ENCODE results near the gene TESPA1. TPM values are rescaled to one million over a fixed set of nuclear protein-coding genes. Genes with fewer than 3 reads are reported as not detected.

TESPA1 gene
- total RNA-seq, 1 donor from 2014 or later, result 181 TPM

- Mint-ChIP-seq H3K27ac (peak overlapping the region; percentile 99), H3K36me3 (ENCODE audit: low read depth) (peaks cover 58% of the 10 kb centered on the region), H3K9me3 (peaks cover 49% of the 10 kb centered on the region), H3K4me1 (ENCODE audit: low read depth) (peaks cover 42% of the 10 kb centered on the region), H3K4me3 (peak overlapping the region; percentile 62), H3K27me3 (ENCODE audit: insufficient read depth) (no peaks in the 10 kb centered on the region)
- intact Hi-C loops (cut with micrococcal nuclease), result loop anchor here (1.0 kb wide), 7 partner anchors 11 to 413 kb away; partner anchors contain the start of genes MUCL1 and TESPA1
- peak; percentile 41 for DNase-seq (ENCODE audit: low spot score)
Measured at GRCh38 chr12:54935235-54935951, 49.2 kb downstream of the TESPA1 start.

- Mint-ChIP-seq H3K4me3 (peak overlapping the region; percentile 42), H3K4me1 (ENCODE audit: low read depth) (peaks cover 42% of the 10 kb centered on the region), H3K36me3 (ENCODE audit: low read depth) (peaks cover 63% of the 10 kb centered on the region), H3K27me3 (ENCODE audit: insufficient read depth) (no peaks in the 10 kb centered on the region), H3K9me3 (peaks cover 58% of the 10 kb centered on the region), H3K27ac (peak overlapping the region; percentile 67)
- DNase-seq (ENCODE audit: low spot score), result no peak
- intact Hi-C loops (cut with micrococcal nuclease), result no loop called here
Measured at GRCh38 chr12:54934419-54934818, 50.1 kb downstream of the TESPA1 start.

- Mint-ChIP-seq H3K27me3 (ENCODE audit: insufficient read depth) (no peaks in the 10 kb centered on the region), H3K36me3 (ENCODE audit: low read depth) (peaks cover 64% of the 10 kb centered on the region), H3K4me3 (no peak overlapping the region), H3K27ac (peak overlapping the region; percentile 67), H3K4me1 (ENCODE audit: low read depth) (peaks cover 42% of the 10 kb centered on the region), H3K9me3 (peaks cover 59% of the 10 kb centered on the region)
- intact Hi-C loops (cut with micrococcal nuclease), result no loop called here
- DNase-seq (ENCODE audit: low spot score), result no peak
Measured at GRCh38 chr12:54933376-54933775, 51.2 kb downstream of the TESPA1 start.

GRCh38 chr12:54932691-54933090 is 51.9 kb downstream of the TESPA1 start:
- H3K36me3 Mint-ChIP-seq (ENCODE audit: low read depth), result peaks cover 57% of the 10 kb centered on the region

GRCh38 chr12:54932038-54932437 is 52.5 kb downstream of the TESPA1 start:
- Mint-ChIP-seq H3K27ac (no peak overlapping the region), H3K27me3 (ENCODE audit: insufficient read depth) (no peaks in the 10 kb centered on the region), H3K9me3 (peaks cover 54% of the 10 kb centered on the region), H3K36me3 (ENCODE audit: low read depth) (peaks cover 58% of the 10 kb centered on the region), H3K4me1 (ENCODE audit: low read depth) (peaks cover 40% of the 10 kb centered on the region), H3K4me3 (no peak overlapping the region)
- intact Hi-C loops (cut with micrococcal nuclease), result no loop called here
- DNase-seq (ENCODE audit: low spot score), result no peak

More at GRCh38 chr12:54932691-54933090, 51.9 kb downstream of the TESPA1 start:
- Mint-ChIP-seq H3K4me1 (ENCODE audit: low read depth) (peaks cover 42% of the 10 kb centered on the region), H3K27me3 (ENCODE audit: insufficient read depth) (no peaks in the 10 kb centered on the region), H3K4me3 (no peak overlapping the region), H3K9me3 (peaks cover 53% of the 10 kb centered on the region), H3K27ac (no peak overlapping the region)
- intact Hi-C loops (cut with micrococcal nuclease), result no loop called here
- DNase-seq (ENCODE audit: low spot score), result no peak

- Mint-ChIP-seq H3K4me1 (ENCODE audit: low read depth) (peaks cover 20% of the 10 kb centered on the region), H3K27me3 (ENCODE audit: insufficient read depth) (no peaks in the 10 kb centered on the region), H3K27ac (no peak overlapping the region), H3K36me3 (ENCODE audit: low read depth) (peaks cover 41% of the 10 kb centered on the region), H3K4me3 (no peak overlapping the region), H3K9me3 (peaks cover 37% of the 10 kb centered on the region)
- no peak for DNase-seq (ENCODE audit: low spot score)
- intact Hi-C loops (cut with micrococcal nuclease), result no loop called here
Measured at GRCh38 chr12:54929998-54930397, 54.6 kb downstream of the TESPA1 start.

GRCh38 chr12:54926246-54926645 is 58.3 kb downstream of the TESPA1 start:
- Mint-ChIP-seq H3K27me3 (ENCODE audit: insufficient read depth) (no peaks in the 10 kb centered on the region), H3K4me3 (no peak overlapping the region), H3K4me1 (ENCODE audit: low read depth) (no peaks in the 10 kb centered on the region), H3K36me3 (ENCODE audit: low read depth) (peaks cover 25% of the 10 kb centered on the region), H3K9me3 (peaks cover 25% of the 10 kb centered on the region), H3K27ac (no peak overlapping the region)
- no peak for DNase-seq (ENCODE audit: low spot score)
- intact Hi-C loops (cut with micrococcal nuclease), result no loop called here

GRCh38 chr12:54924972-54925707 is 59.4 kb downstream of the TESPA1 start:
- Mint-ChIP-seq H3K4me3 (no peak overlapping the region), H3K4me1 (ENCODE audit: low read depth) (no peaks in the 10 kb centered on the region), H3K27me3 (ENCODE audit: insufficient read depth) (no peaks in the 10 kb centered on the region), H3K36me3 (ENCODE audit: low read depth) (peaks cover 17% of the 10 kb centered on the region), H3K9me3 (peaks cover 14% of the 10 kb centered on the region), H3K27ac (no peak overlapping the region)
- intact Hi-C loops (cut with micrococcal nuclease), result loop anchor here (1.0 kb wide), 1 partner anchor 10 kb away; no protein-coding TSS in a partner anchor
- no peak for DNase-seq (ENCODE audit: low spot score)

- Mint-ChIP-seq H3K4me1 (ENCODE audit: low read depth) (no peaks in the 10 kb centered on the region), H3K4me3 (no peak overlapping the region)
- intact Hi-C loops (cut with micrococcal nuclease), result no loop called here
Measured at GRCh38 chr12:54917001-54917488, 67.5 kb downstream of the TESPA1 start.

More at GRCh38 chr12:54917001-54917488, 67.5 kb downstream of the TESPA1 start:
- DNase-seq (ENCODE audit: low spot score), result no peak
- H3K27ac Mint-ChIP-seq, result no peak overlapping the region
- H3K27me3 Mint-ChIP-seq (ENCODE audit: insufficient read depth), result no peaks in the 10 kb centered on the region
- no peaks in the 10 kb centered on the region for H3K9me3 Mint-ChIP-seq
- H3K36me3 Mint-ChIP-seq (ENCODE audit: low read depth), result peaks cover 5% of the 10 kb centered on the region

Other genes starting within 250 kb of the TESPA1 start
- not detected in 2 replicates for gene MUCL1, start 130.2 kb downstream of the TESPA1 start, total RNA-seq
- 0.05 TPM in 1 of 2 replicates, not detected in the other for gene NEUROD4, start 35.2 kb upstream of the TESPA1 start, total RNA-seq
- not detected in 2 replicates for gene OR9K2, start 141.6 kb upstream of the TESPA1 start, total RNA-seq
- not detected in 2 replicates for gene OR10A7, start 236.3 kb upstream of the TESPA1 start, total RNA-seq

All from activated T-helper 1 cell treated with anti-CD3 and anti-CD28 coated beads, Interleukin-12 subunit alpha, Interleukin-12 subunit beta, Interleukin-2, Interleukin-4 antibody, amounts not matched to agents 30 ng/mL and 10 ng/mL and 1 ng/mL, durations not matched to agents 14 hours and 24 hours and 36 hours (primary cell).